ENCODE data around the gene NUP210L.

The NUP210L gene

GRCh38 chr1:154178911-154179811 is 24.3 kb upstream of the NUP210L start:
- no peak for DNase-seq

GRCh38 chr1:154178013-154178412 is 23.1 kb upstream of the NUP210L start:
- DNase-seq (no peak), ATAC-seq (no peak)
- H3K9me3 Mint-ChIP-seq = no peaks in the 10 kb centered on the region
- H3K4me3 Mint-ChIP-seq = peak overlapping the region; percentile 12
- peaks cover 79% of the 10 kb centered on the region for H3K4me1 Mint-ChIP-seq
- peaks cover 69% of the 10 kb centered on the region for H3K36me3 Mint-ChIP-seq (ENCODE audit: low read depth)
- H3K27ac Mint-ChIP-seq = peak overlapping the region; percentile 99
- no peaks in the 10 kb centered on the region for H3K27me3 Mint-ChIP-seq

More at GRCh38 chr1:154178911-154179811, 24.3 kb upstream of the NUP210L start:
- Mint-ChIP-seq H3K9me3 (no peaks in the 10 kb centered on the region), H3K4me1 (peaks cover 83% of the 10 kb centered on the region), H3K4me3 (peak overlapping the region; percentile 100), H3K27ac (peak overlapping the region; percentile 99), H3K36me3 (ENCODE audit: low read depth) (peaks cover 65% of the 10 kb centered on the region), H3K27me3 (no peaks in the 10 kb centered on the region)
- ATAC-seq = no peak

- peak overlapping the region; percentile 59 for H3K27ac Mint-ChIP-seq
- no peak for DNase-seq
Observed at GRCh38 chr1:154176337-154176736, 21.5 kb upstream of the NUP210L start.

GRCh38 chr1:154174654-154175053 is 19.8 kb upstream of the NUP210L start:
- Mint-ChIP-seq H3K36me3 (ENCODE audit: low read depth) (peaks cover 77% of the 10 kb centered on the region), H3K27ac (no peak overlapping the region), H3K9me3 (no peaks in the 10 kb centered on the region), H3K4me3 (no peak overlapping the region), H3K27me3 (no peaks in the 10 kb centered on the region), H3K4me1 (peaks cover 82% of the 10 kb centered on the region)
- no peak for DNase-seq
- ATAC-seq = no peak

More at GRCh38 chr1:154176337-154176736, 21.5 kb upstream of the NUP210L start:
- Mint-ChIP-seq H3K4me1 (peaks cover 81% of the 10 kb centered on the region), H3K36me3 (ENCODE audit: low read depth) (peaks cover 76% of the 10 kb centered on the region), H3K4me3 (no peak overlapping the region), H3K9me3 (no peaks in the 10 kb centered on the region), H3K27me3 (no peaks in the 10 kb centered on the region)
- no peak for ATAC-seq

- Mint-ChIP-seq H3K27ac (peak overlapping the region; percentile 96), H3K27me3 (no peaks in the 10 kb centered on the region)
Observed at GRCh38 chr1:154171880-154172279, 17.0 kb upstream of the NUP210L start.

GRCh38 chr1:154171223-154171583 is 16.3 kb upstream of the NUP210L start:
- Mint-ChIP-seq H3K9me3 (no peaks in the 10 kb centered on the region), H3K27me3 (no peaks in the 10 kb centered on the region), H3K27ac (peak overlapping the region; percentile 96), H3K36me3 (ENCODE audit: low read depth) (peaks cover 78% of the 10 kb centered on the region), H3K4me3 (no peak overlapping the region), H3K4me1 (peaks cover 60% of the 10 kb centered on the region)
- peak; percentile 8 for ATAC-seq
- DNase-seq = no peak

More at GRCh38 chr1:154171880-154172279, 17.0 kb upstream of the NUP210L start:
- H3K4me1 Mint-ChIP-seq = peaks cover 67% of the 10 kb centered on the region
- H3K9me3 Mint-ChIP-seq = no peaks in the 10 kb centered on the region
- peaks cover 77% of the 10 kb centered on the region for H3K36me3 Mint-ChIP-seq (ENCODE audit: low read depth)
- H3K4me3 Mint-ChIP-seq = no peak overlapping the region
- ATAC-seq = no peak
- no peak for DNase-seq

- H3K4me1 Mint-ChIP-seq = peaks cover 55% of the 10 kb centered on the region
- H3K27me3 Mint-ChIP-seq = no peaks in the 10 kb centered on the region
- H3K27ac Mint-ChIP-seq = peak overlapping the region; percentile 96
- H3K9me3 Mint-ChIP-seq = no peaks in the 10 kb centered on the region
- ATAC-seq (peak; percentile 99), DNase-seq (peak; percentile 48)
- peak overlapping the region; percentile 55 for H3K4me3 Mint-ChIP-seq
- peaks cover 78% of the 10 kb centered on the region for H3K36me3 Mint-ChIP-seq (ENCODE audit: low read depth)
Observed at GRCh38 chr1:154170547-154171222, 15.8 kb upstream of the NUP210L start.

- H3K27me3 Mint-ChIP-seq = no peaks in the 10 kb centered on the region
- H3K27ac Mint-ChIP-seq = peak overlapping the region; percentile 46
- no peak overlapping the region for H3K4me3 Mint-ChIP-seq
- no peaks in the 10 kb centered on the region for H3K9me3 Mint-ChIP-seq
- no peak for DNase-seq
- peaks cover 51% of the 10 kb centered on the region for H3K4me1 Mint-ChIP-seq
- peaks cover 85% of the 10 kb centered on the region for H3K36me3 Mint-ChIP-seq (ENCODE audit: low read depth)
- no peak for ATAC-seq
Observed at GRCh38 chr1:154167461-154167860, 12.6 kb upstream of the NUP210L start.

GRCh38 chr1:154166207-154166606 is 11.3 kb upstream of the NUP210L start:
- Mint-ChIP-seq H3K27me3 (no peaks in the 10 kb centered on the region), H3K36me3 (ENCODE audit: low read depth) (peaks cover 84% of the 10 kb centered on the region), H3K4me3 (no peak overlapping the region), H3K9me3 (no peaks in the 10 kb centered on the region), H3K4me1 (peaks cover 41% of the 10 kb centered on the region), H3K27ac (no peak overlapping the region)
- DNase-seq (no peak), ATAC-seq (no peak)

- no peaks in the 10 kb centered on the region for H3K27me3 Mint-ChIP-seq
- DNase-seq (no peak), ATAC-seq (no peak)
- no peak overlapping the region for H3K27ac Mint-ChIP-seq
- peaks cover 77% of the 10 kb centered on the region for H3K4me1 Mint-ChIP-seq
- H3K4me3 Mint-ChIP-seq = peak overlapping the region; percentile 64
- H3K9me3 Mint-ChIP-seq = peaks cover 16% of the 10 kb centered on the region
- H3K36me3 Mint-ChIP-seq (ENCODE audit: low read depth) = peaks cover 87% of the 10 kb centered on the region
Observed at GRCh38 chr1:154159554-154159953, 4.7 kb upstream of the NUP210L start.

GRCh38 chr1:154158307-154159125 is 3.6 kb upstream of the NUP210L start:
- ATAC-seq (peak; percentile 1), DNase-seq (no peak)
- Mint-ChIP-seq H3K27ac (peak overlapping the region; percentile 93), H3K4me1 (peaks cover 83% of the 10 kb centered on the region), H3K9me3 (peaks cover 16% of the 10 kb centered on the region), H3K27me3 (no peaks in the 10 kb centered on the region), H3K36me3 (ENCODE audit: low read depth) (peaks cover 85% of the 10 kb centered on the region), H3K4me3 (peak overlapping the region; percentile 64)

GRCh38 chr1:154157520-154158306 is 2.8 kb upstream of the NUP210L start:
- Mint-ChIP-seq H3K27me3 (no peaks in the 10 kb centered on the region), H3K4me1 (peaks cover 80% of the 10 kb centered on the region), H3K4me3 (peak overlapping the region; percentile 64), H3K27ac (peak overlapping the region; percentile 93), H3K9me3 (peaks cover 16% of the 10 kb centered on the region), H3K36me3 (ENCODE audit: low read depth) (peaks cover 77% of the 10 kb centered on the region)
- peak; percentile 98 for ATAC-seq
- DNase-seq = peak; percentile 59

GRCh38 chr1:154155251-154155650 is 378 bp upstream of the NUP210L start:
- Mint-ChIP-seq H3K36me3 (ENCODE audit: low read depth) (peaks cover 53% of the 10 kb centered on the region), H3K4me1 (peaks cover 67% of the 10 kb centered on the region), H3K9me3 (peaks cover 12% of the 10 kb centered on the region), H3K27ac (peak overlapping the region; percentile 56), H3K4me3 (no peak overlapping the region), H3K27me3 (no peaks in the 10 kb centered on the region)
- DNase-seq = no peak
- ATAC-seq = no peak
